ENCODE measurements around the gene MYL7. TPM values are rescaled to one million over a fixed set of nuclear protein-coding genes. Genes with fewer than 3 reads are reported as not detected.
A peak's percentile ranks its signal among the peaks of the same experiment; 100 is the strongest.

The MYL7 gene
- total RNA-seq, 1 donor from 2014 or later, result 1.6 TPM

GRCh38 chr7:44121761-44122420 is 19.2 kb downstream of the MYL7 start:
- TF ChIP-seq CTCF (conservative IDR thresholded peaks at IDR 0.05), result no peak
- Mint-ChIP-seq H3K9me3 (peaks cover 4% of the 10 kb centered on the region), H3K27ac (no peak overlapping the region), H3K4me3 (peak overlapping the region; percentile 92), H3K27me3 (no peaks in the 10 kb centered on the region), H3K36me3 (peaks cover 31% of the 10 kb centered on the region), H3K4me1 (ENCODE audit: unreplicated experiment) (peaks cover 24% of the 10 kb centered on the region)
- DNase-seq (ENCODE audit: extremely low spot score, unreplicated experiment), result no peak

- no peaks in the 10 kb centered on the region for H3K27me3 Mint-ChIP-seq
- no peaks in the 10 kb centered on the region for H3K9me3 Mint-ChIP-seq
- TF ChIP-seq CTCF (conservative IDR thresholded peaks at IDR 0.05), result no peak
- H3K4me3 Mint-ChIP-seq, result peak overlapping the region; percentile 12
- peak overlapping the region; percentile 46 for H3K27ac Mint-ChIP-seq
- peaks cover 24% of the 10 kb centered on the region for H3K4me1 Mint-ChIP-seq (ENCODE audit: unreplicated experiment)
- H3K36me3 Mint-ChIP-seq, result peaks cover 31% of the 10 kb centered on the region
- DNase-seq (ENCODE audit: extremely low spot score, unreplicated experiment), result no peak
Observed at GRCh38 chr7:44120395-44120794, 20.7 kb downstream of the MYL7 start.

GRCh38 chr7:44119829-44120380 is 21.2 kb downstream of the MYL7 start:
- Mint-ChIP-seq H3K27me3 (no peaks in the 10 kb centered on the region), H3K4me3 (peak overlapping the region; percentile 12), H3K27ac (peak overlapping the region; percentile 21), H3K9me3 (no peaks in the 10 kb centered on the region), H3K4me1 (ENCODE audit: unreplicated experiment) (peaks cover 24% of the 10 kb centered on the region), H3K36me3 (peaks cover 31% of the 10 kb centered on the region)
- TF ChIP-seq CTCF (conservative IDR thresholded peaks at IDR 0.05), result no peak
- no peak for DNase-seq (ENCODE audit: extremely low spot score, unreplicated experiment)

- Mint-ChIP-seq H3K4me1 (ENCODE audit: unreplicated experiment) (peaks cover 24% of the 10 kb centered on the region), H3K36me3 (peaks cover 31% of the 10 kb centered on the region), H3K4me3 (no peak overlapping the region), H3K9me3 (no peaks in the 10 kb centered on the region), H3K27ac (no peak overlapping the region), H3K27me3 (no peaks in the 10 kb centered on the region)
- DNase-seq (ENCODE audit: extremely low spot score, unreplicated experiment), result no peak
- no peak for TF ChIP-seq CTCF (conservative IDR thresholded peaks at IDR 0.05)
Observed at GRCh38 chr7:44117801-44118429, 23.2 kb downstream of the MYL7 start.

- Mint-ChIP-seq H3K4me3 (no peak overlapping the region), H3K4me1 (ENCODE audit: unreplicated experiment) (peaks cover 15% of the 10 kb centered on the region), H3K9me3 (no peaks in the 10 kb centered on the region), H3K36me3 (peaks cover 26% of the 10 kb centered on the region), H3K27me3 (no peaks in the 10 kb centered on the region), H3K27ac (no peak overlapping the region)
- TF ChIP-seq CTCF (conservative IDR thresholded peaks at IDR 0.05), result no peak
- DNase-seq (ENCODE audit: extremely low spot score, unreplicated experiment), result no peak
Observed at GRCh38 chr7:44116789-44117666, 24.1 kb downstream of the MYL7 start.

Measured in type B pancreatic cell (in vitro differentiated cells).